Activated CD4-positive, alpha-beta T cell treated with anti-CD3 and anti-CD28 coated beads, Interleukin-2, amount 10 ng/mL, durations not matched to agents 7 days and 5 days (primary cell): Measurements from ENCODE around the gene PTPRU. TPM values are rescaled to one million over a fixed set of nuclear protein-coding genes. Genes with fewer than 3 reads are reported as not detected.

Experiments
- CTCF ChIA-PET: fragments of 350-600 bp; sonication (Branson Sonifier 250); formaldehyde crosslinking; loops from one replicate; lab custom pipeline; 2021; ENCODE audit warnings: antibody characterized with exemption; lab: Charles Lee
- POLR2A ChIA-PET: fragments of 350-600 bp; sonication (Branson Sonifier 250); formaldehyde crosslinking; loops from one replicate; lab custom pipeline; 2021; ENCODE audit warnings: antibody characterized with exemption; lab: Charles Lee
- DNase-seq: peaks from one replicate; pipeline ENCODE4 v3.0.0-alpha.2; 2020
- H3K27ac Mint-ChIP-seq: one replicate; pipeline ENCODE4 v1.8.0; 2021; ENCODE audit warnings: mild to moderate bottlenecking, moderate library complexity, mixed read lengths
- H3K27me3 Mint-ChIP-seq: one replicate; pipeline ENCODE4 v1.8.0; 2021; ENCODE audit warnings: mixed read lengths
- H3K36me3 Mint-ChIP-seq: one replicate; pipeline ENCODE4 v1.8.0; 2021; ENCODE audit warnings: low read depth, mixed read lengths
- H3K4me1 Mint-ChIP-seq: one replicate; pipeline ENCODE4 v1.8.0; 2021; ENCODE audit warnings: mixed read lengths
- H3K4me3 Mint-ChIP-seq: one replicate; pipeline ENCODE4 v1.8.0; 2021; ENCODE audit warnings: mild to moderate bottlenecking, moderate library complexity, mixed read lengths
- H3K9me3 Mint-ChIP-seq: one replicate; pipeline ENCODE4 v1.8.0; 2021; ENCODE audit warnings: mixed read lengths
- total RNA-seq, 2 experiments: library from RNA; stranded (reverse); gene quantifications; one replicate each; pipeline ENCODE4 v1.2.3, GENCODE V29; 2021

The PTPRU gene
- total RNA-seq, 2 experiments from 2014 or later: 0.22 to 0.31 TPM

- CTCF ChIA-PET: interaction anchor here (0.6 kb wide), 1 partner anchor 822 kb away, joined by 6 read pairs; no protein-coding TSS in a partner anchor
- peaks cover 53% of the 10 kb centered on the region for H3K27me3 Mint-ChIP-seq
- POLR2A ChIA-PET: no interaction called here
- peaks cover 1% of the 10 kb centered on the region for H3K36me3 Mint-ChIP-seq
- no peaks in the 10 kb centered on the region for H3K9me3 Mint-ChIP-seq
- peak overlapping the region; percentile 72 for H3K27ac Mint-ChIP-seq
- peak overlapping the region; percentile 53 for H3K4me3 Mint-ChIP-seq
- DNase-seq: no peak
- peaks cover 18% of the 10 kb centered on the region for H3K4me1 Mint-ChIP-seq
These were observed 2.3 kb downstream of the PTPRU start for GRCh38 chr1:29238620-29239002.

DNA sequence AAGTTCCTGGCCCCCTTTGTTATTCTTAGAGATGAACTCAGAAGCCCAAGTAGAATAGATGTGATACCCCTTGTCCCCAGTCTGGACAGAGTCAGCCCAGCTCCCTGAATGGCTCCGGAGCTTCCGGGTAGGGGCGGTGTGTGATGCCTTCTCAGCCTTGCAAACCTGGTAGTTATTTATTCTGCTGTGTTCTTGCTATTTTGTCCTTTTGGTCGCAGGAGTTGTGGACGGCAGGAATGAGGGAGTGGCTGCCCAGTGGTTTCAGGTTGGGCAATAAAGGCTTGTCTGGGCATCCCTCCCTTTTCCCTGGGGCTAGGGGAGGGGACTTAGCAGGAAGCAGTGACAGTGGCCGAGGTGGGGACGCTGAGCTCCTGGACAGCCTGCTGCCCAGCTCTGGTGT, 2.8 kb downstream of the PTPRU start:
- no peaks in the 10 kb centered on the region for H3K9me3 Mint-ChIP-seq
- ChIA-PET POLR2A (no interaction called here), CTCF (no interaction called here)
- no peak overlapping the region for H3K4me3 Mint-ChIP-seq
- no peak for DNase-seq
- no peak overlapping the region for H3K27ac Mint-ChIP-seq
- peaks cover 52% of the 10 kb centered on the region for H3K27me3 Mint-ChIP-seq
- H3K4me1 Mint-ChIP-seq: peaks cover 18% of the 10 kb centered on the region
- H3K36me3 Mint-ChIP-seq: peaks cover 1% of the 10 kb centered on the region

- no peak for DNase-seq
- ChIA-PET CTCF (interaction anchor here (0.6 kb wide), 1 partner anchor 997 kb away, joined by 3 read pairs; no protein-coding TSS in a partner anchor), POLR2A (no interaction called here)
- no peaks in the 10 kb centered on the region for H3K9me3 Mint-ChIP-seq
- peaks cover 18% of the 10 kb centered on the region for H3K4me1 Mint-ChIP-seq
- H3K27ac Mint-ChIP-seq: no peak overlapping the region
- no peak overlapping the region for H3K4me3 Mint-ChIP-seq
- H3K36me3 Mint-ChIP-seq: peaks cover 1% of the 10 kb centered on the region
- peaks cover 45% of the 10 kb centered on the region for H3K27me3 Mint-ChIP-seq
These were observed 4.1 kb downstream of the PTPRU start for GRCh38 chr1:29240400-29240837.

GRCh38 chr1:29240986-29241385, 4.7 kb downstream of the PTPRU start:
- CTCF ChIA-PET: interaction anchor here (0.6 kb wide), 1 partner anchor 997 kb away, joined by 3 read pairs; no protein-coding TSS in a partner anchor
- no peak overlapping the region for H3K4me3 Mint-ChIP-seq
- POLR2A ChIA-PET: no interaction called here
- H3K27me3 Mint-ChIP-seq: peaks cover 39% of the 10 kb centered on the region
- no peaks in the 10 kb centered on the region for H3K9me3 Mint-ChIP-seq
- DNase-seq: no peak
- no peak overlapping the region for H3K27ac Mint-ChIP-seq
- peaks cover 1% of the 10 kb centered on the region for H3K36me3 Mint-ChIP-seq
- H3K4me1 Mint-ChIP-seq: peaks cover 14% of the 10 kb centered on the region

GRCh38 chr1:29243023-29243870, 6.9 kb downstream of the PTPRU start:
- POLR2A ChIA-PET: no interaction called here
- Mint-ChIP-seq H3K27ac (no peak overlapping the region), H3K9me3 (no peaks in the 10 kb centered on the region), H3K36me3 (peaks cover 1% of the 10 kb centered on the region), H3K4me3 (no peak overlapping the region), H3K4me1 (peaks cover 3% of the 10 kb centered on the region), H3K27me3 (peaks cover 27% of the 10 kb centered on the region)
- CTCF ChIA-PET: no interaction called here
- DNase-seq: no peak

- Mint-ChIP-seq H3K27ac (no peak overlapping the region), H3K36me3 (no peaks in the 10 kb centered on the region), H3K4me1 (no peaks in the 10 kb centered on the region), H3K27me3 (peaks cover 23% of the 10 kb centered on the region), H3K4me3 (no peak overlapping the region), H3K9me3 (no peaks in the 10 kb centered on the region)
- DNase-seq: no peak
- ChIA-PET POLR2A (no interaction called here), CTCF (no interaction called here)
These were observed 7.5 kb downstream of the PTPRU start for GRCh38 chr1:29243871-29244200.

GRCh38 chr1:29245261-29245660, 8.9 kb downstream of the PTPRU start:
- no peak overlapping the region for H3K4me3 Mint-ChIP-seq
- CTCF ChIA-PET: interaction anchor here (0.5 kb wide), 1 partner anchor 444 kb away, joined by 3 read pairs; no protein-coding TSS in a partner anchor
- H3K36me3 Mint-ChIP-seq: no peaks in the 10 kb centered on the region
- POLR2A ChIA-PET: no interaction called here
- H3K27ac Mint-ChIP-seq: no peak overlapping the region
- DNase-seq: no peak
- no peaks in the 10 kb centered on the region for H3K9me3 Mint-ChIP-seq
- peaks cover 2% of the 10 kb centered on the region for H3K4me1 Mint-ChIP-seq
- peaks cover 8% of the 10 kb centered on the region for H3K27me3 Mint-ChIP-seq

- Mint-ChIP-seq H3K36me3 (no peaks in the 10 kb centered on the region), H3K9me3 (no peaks in the 10 kb centered on the region), H3K27me3 (peaks cover 6% of the 10 kb centered on the region), H3K27ac (no peak overlapping the region), H3K4me3 (no peak overlapping the region), H3K4me1 (peaks cover 2% of the 10 kb centered on the region)
- CTCF ChIA-PET: interaction anchor here (0.5 kb wide), 1 partner anchor 444 kb away, joined by 3 read pairs; no protein-coding TSS in a partner anchor
- no peak for DNase-seq
- POLR2A ChIA-PET: no interaction called here
These were observed 9.6 kb downstream of the PTPRU start for GRCh38 chr1:29245876-29246275.

GRCh38 chr1:29247044-29247443, 10.7 kb downstream of the PTPRU start:
- H3K27ac Mint-ChIP-seq: no peak overlapping the region
- H3K36me3 Mint-ChIP-seq: no peaks in the 10 kb centered on the region
- H3K27me3 Mint-ChIP-seq: peaks cover 1% of the 10 kb centered on the region
- H3K9me3 Mint-ChIP-seq: no peaks in the 10 kb centered on the region
- peaks cover 2% of the 10 kb centered on the region for H3K4me1 Mint-ChIP-seq
- ChIA-PET CTCF (interaction anchor here (0.6 kb wide), 1 partner anchor 395 kb away, joined by 3 read pairs; no protein-coding TSS in a partner anchor), POLR2A (no interaction called here)
- DNase-seq: no peak
- H3K4me3 Mint-ChIP-seq: no peak overlapping the region

GRCh38 chr1:29247571-29248273, 11.4 kb downstream of the PTPRU start:
- Mint-ChIP-seq H3K36me3 (no peaks in the 10 kb centered on the region), H3K27me3 (no peaks in the 10 kb centered on the region), H3K27ac (no peak overlapping the region), H3K4me3 (no peak overlapping the region), H3K9me3 (no peaks in the 10 kb centered on the region), H3K4me1 (peaks cover 2% of the 10 kb centered on the region)
- ChIA-PET POLR2A (no interaction called here), CTCF (interaction anchor here (0.6 kb wide), 1 partner anchor 396 kb away, joined by 3 read pairs; no protein-coding TSS in a partner anchor)
- no peak for DNase-seq

- no peak for DNase-seq
- POLR2A ChIA-PET: no interaction called here
- H3K27me3 Mint-ChIP-seq: no peaks in the 10 kb centered on the region
- no peaks in the 10 kb centered on the region for H3K9me3 Mint-ChIP-seq
- H3K27ac Mint-ChIP-seq: no peak overlapping the region
- no peak overlapping the region for H3K4me3 Mint-ChIP-seq
- CTCF ChIA-PET: no interaction called here
- no peaks in the 10 kb centered on the region for H3K36me3 Mint-ChIP-seq
- H3K4me1 Mint-ChIP-seq: peaks cover 2% of the 10 kb centered on the region
These were observed 12.1 kb downstream of the PTPRU start for GRCh38 chr1:29248409-29248808.

DNA sequence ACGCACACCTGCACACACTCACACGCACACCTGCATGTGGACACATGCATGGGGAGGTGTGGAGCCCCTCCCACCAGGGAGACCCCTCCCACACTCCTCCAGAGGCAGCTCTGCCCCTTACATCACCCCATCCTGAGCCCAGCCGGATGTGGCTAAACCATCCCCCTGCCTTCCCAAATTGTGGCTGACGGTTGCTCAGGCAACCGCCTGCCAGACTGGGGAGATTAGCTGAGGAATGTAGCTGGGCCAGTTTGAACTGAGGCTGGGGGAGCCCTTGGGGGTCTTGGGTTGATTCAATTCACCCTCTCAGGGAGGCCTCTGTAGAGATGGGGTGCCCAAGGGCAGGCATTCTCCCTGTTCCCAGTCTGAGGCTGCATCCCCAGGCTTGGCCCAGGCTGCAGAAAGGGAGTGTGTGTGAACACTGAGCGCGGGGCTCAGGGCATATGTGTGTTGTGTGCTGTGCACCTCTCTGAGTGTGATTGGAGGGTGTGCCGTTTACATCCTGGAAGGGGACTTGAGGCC, 12.9 kb downstream of the PTPRU start:
- Mint-ChIP-seq H3K4me3 (no peak overlapping the region), H3K36me3 (no peaks in the 10 kb centered on the region), H3K9me3 (no peaks in the 10 kb centered on the region), H3K27me3 (no peaks in the 10 kb centered on the region), H3K27ac (no peak overlapping the region), H3K4me1 (peaks cover 2% of the 10 kb centered on the region)
- ChIA-PET CTCF (no interaction called here), POLR2A (no interaction called here)
- no peak for DNase-seq
